Stimulated activated CD8-positive, alpha-beta memory T cell treated with anti-CD3 and anti-CD28 coated beads, Interleukin-4, amount 100 ng/mL, for 24 hours (primary cell): ENCODE measurements around the gene ELAVL1.

Experiments used
- DNase-seq: peaks from one replicate; pipeline ENCODE4 v3.0.0-alpha.2; 2020; ENCODE audit warnings: low read depth

Gene ELAVL1

DNA sequence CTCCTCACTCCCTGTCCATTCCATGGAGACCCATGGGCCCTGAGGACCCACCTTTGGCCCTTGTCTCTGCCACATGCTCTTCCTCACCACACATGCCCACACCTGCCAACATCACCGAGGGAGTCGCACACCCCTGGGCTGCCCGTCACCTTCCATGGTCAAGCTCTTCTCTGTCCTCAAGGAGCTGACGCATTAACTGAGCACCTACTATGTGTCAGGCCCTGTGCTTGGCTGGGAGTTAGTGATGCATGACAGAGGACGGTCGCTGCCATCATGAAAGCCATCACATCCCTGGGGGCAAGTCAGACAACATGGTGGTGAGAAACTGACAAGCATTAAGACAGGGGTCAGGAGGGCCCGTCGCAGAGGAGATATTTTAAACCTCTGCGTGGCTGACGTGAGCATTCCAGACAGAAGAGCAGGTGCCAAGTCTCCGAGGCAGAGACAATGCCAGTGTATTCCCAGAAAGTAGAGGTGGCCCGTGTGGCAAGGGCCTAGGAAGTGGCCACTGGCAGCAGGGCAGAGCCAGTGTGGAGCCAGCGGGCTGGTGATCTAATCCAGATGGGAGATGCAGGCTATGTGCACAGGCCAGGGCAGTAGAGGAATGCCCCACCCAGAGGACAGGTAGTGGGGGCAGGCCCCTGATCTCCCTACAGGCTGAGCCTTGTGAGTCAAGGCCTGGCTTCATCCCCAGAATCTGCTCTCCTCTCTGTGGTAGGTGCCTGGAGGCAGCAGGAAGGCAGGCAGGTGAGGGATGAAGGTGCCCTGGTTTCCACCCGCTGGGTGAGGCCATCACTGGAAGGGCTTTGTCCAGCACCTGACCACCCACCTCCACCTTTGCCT, 21.2 kb downstream of the ELAVL1 start:
- DNase-seq = no peak

DNA sequence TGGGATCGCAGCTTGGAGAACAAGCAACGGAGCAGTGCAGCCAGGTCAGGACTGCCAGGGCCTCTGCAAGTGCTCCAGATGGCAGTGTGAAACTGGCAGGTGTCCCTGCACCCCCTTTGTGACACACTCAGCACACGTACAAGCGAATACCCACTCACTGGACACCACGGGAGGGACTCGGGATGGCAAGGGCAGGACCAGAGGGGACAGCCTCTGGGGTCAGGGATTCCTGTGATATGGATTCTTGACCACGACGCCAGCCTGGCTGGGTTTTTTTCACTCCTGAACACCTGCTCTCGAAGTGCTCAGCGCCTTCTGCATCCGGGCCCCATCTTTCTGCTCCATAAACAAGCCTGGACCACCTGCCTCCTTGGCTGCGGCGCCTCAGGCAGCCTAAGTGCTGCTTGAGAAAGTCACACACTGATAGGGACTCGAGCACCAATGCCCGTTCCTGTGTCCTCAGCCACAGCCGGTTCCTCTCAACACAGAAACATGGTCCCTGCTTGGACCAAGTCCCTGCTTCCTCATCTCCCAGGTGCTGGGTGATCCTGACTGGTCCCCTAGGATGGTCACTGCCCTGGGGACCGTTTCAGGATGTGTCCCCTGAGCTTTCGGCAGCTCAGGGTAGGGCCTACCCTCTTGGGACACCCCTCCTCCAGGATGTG, 22.0 kb downstream of the ELAVL1 start:
- no peak for DNase-seq

- no peak for DNase-seq
These were observed 22.8 kb downstream of the ELAVL1 start for GRCh38 chr19:7982651-7983099.

- DNase-seq = no peak
These were observed 23.3 kb downstream of the ELAVL1 start for GRCh38 chr19:7982103-7982502.

DNA sequence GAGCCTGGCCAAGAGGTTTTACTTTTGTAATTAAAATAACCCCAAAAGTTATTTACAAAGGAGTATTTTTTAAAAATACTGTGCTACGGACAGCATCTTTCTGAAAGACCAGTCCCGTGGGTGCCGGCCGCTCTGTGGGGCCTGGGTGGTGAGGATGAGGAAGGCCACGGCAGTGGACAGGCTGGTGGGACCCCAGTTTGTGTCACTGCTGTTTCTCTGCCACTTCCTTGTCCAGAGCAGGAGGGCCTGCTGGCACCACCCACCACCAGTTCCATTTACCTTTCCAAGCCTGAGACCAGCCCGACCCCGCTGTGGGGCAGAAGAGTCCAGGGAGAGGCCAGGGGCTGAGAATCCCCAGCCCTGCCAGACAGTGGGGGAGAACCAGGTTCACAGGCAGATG, 23.8 kb downstream of the ELAVL1 start:
- DNase-seq = no peak

DNA sequence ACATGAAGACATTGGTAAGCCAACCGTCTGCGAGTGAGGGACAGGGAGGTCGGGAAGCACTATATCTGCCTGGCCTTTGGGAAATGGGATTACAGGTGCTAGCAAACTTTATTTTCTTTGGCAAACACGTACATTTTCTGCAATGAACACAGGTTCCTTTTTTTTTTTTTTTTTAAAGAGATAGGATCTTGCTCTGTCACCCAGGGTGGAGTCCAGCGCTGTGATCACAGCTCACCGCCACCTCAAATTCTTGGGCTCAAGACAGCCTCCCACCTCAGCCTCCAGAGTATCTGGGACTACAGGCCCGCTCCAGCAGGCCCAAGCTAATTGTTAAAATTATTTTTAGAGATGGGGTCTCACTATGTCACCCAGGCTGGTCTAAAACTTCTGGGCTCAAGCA, 24.2 kb downstream of the ELAVL1 start:
- DNase-seq = no peak

- no peak for DNase-seq
These were observed 24.8 kb downstream of the ELAVL1 start for GRCh38 chr19:7980635-7981121.

DNA sequence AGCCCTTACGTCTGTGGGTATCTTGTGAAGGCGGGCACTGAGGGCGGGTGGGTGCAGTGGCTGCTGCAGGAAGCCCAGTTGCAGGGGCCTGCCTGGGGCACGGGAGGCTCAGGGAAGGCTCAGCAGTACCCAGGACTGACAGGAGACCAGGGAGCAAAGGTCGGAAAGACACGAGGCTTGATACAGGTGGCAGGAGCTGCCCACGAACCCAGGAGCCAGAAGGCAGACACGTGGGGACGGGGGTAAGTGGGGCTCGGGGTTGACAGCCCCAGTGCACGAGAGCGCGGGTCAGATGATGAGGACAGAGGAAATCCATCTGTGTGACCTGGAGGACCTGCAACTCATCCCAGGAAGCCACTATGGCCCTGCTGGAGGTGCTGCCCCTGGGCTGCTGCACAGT, 25.3 kb downstream of the ELAVL1 start:
- no peak for DNase-seq

- DNase-seq = no peak
These were observed 25.9 kb downstream of the ELAVL1 start for GRCh38 chr19:7979559-7979958.

DNA sequence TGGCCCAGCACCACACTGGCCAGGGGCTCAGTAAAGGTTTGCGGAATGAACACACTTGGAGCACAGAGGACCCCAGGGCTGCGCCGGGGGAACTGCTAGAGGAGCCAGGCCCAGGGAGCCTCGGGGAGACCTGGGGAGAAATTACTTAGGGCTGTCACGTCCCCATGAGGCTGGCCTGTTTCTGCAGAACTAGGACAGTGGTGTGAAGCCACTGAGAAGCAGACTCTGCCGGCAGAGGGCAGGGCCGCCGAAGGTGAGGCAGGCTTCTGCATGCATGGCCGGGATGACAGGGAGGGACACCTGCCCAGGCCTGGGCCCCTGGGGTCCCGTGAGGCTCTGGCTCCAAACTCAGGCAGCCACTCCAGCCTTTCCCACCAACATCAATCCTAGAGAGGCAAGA, 26.4 kb downstream of the ELAVL1 start:
- DNase-seq = no peak

DNA sequence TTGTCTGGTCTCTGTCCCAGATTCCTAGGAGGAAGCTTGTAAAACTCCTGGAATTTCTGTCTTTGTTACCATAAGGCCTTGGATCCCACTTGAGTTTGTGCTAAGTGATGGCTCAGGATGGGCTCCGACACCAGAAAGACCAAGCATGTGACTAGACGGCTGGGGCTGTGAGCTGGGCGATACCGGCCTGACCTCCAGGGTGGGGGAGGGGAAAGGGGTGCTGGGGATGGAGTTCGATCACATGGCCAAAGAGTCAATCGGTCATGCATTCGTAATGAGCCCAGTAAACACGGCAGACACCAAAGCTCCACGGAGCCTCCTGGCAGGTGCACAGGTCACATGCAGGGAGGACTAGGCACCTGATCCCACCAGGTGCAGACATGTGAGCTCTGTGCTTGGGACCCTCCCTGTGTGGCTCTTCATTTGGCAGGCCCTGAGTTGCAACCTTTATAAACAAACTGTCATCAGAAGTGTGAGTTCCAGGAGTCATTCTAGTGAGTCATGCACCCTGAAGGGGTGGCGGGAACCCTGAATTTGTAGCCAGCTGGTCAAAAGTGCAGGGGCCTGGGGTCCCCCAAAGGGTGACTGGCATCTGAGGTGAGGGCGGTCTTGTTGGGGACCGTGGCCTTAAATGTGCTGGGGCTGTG, 27.1 kb downstream of the ELAVL1 start:
- no peak for DNase-seq

GRCh38 chr19:7977723-7978040, 27.8 kb downstream of the ELAVL1 start:
- no peak for DNase-seq

DNA sequence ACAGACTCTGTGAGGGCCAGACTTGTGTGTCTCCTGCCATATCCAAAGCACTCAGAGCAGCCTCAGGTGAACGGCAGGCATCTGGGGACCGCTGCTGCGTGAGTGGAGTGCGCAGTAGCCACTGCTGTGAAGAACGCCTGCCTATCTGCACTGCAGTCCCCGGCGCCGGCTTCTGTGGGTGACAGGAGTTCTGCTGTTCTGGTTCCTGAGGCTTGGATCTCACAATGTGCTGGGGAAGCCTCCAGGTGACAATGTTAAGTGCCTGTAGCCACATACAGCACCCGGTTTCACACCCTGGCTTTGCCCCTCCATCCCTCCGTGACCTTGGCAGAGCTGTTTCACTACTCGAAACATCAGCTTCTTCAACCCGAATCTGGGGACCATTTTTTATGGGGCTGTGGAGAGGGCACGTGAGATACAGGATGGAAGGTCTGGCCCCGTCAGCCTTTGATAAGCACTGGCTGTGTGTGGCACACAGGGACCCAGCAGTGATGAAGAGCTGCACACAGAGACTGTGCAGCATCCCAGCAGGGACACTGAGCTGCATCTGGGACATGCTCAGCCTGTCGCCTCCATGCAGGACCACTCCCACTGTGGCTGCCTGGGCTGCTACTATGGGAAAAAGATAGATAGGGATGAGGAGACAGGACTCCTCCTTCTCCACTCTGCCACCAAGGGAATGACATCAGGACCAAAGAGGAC, 28.3 kb downstream of the ELAVL1 start:
- DNase-seq = no peak

- no peak for DNase-seq
These were observed 29.0 kb downstream of the ELAVL1 start for GRCh38 chr19:7976461-7976860.

DNA sequence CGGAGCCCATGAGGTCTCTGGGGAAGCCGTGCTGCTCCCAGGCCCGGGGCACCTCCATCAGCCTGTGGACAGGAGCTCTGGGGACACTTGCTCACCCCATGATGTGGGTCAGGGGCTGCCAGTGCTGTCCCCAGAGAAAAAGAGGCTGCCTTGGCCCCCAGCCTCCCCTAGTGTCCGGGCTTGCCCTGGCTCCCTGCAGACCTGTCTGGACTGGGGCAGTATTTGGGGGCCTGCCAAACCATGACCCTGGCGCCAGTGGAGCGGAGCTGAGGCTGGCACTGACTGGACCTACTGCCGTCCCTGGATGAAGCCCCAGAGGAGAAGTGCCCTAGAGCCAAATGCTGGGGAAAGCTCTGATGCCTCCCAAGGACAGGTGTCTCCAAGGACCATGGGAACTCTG, 30.4 kb downstream of the ELAVL1 start:
- DNase-seq = no peak

- no peak for DNase-seq
These were observed 31.6 kb downstream of the ELAVL1 start for GRCh38 chr19:7973883-7974282.

DNA sequence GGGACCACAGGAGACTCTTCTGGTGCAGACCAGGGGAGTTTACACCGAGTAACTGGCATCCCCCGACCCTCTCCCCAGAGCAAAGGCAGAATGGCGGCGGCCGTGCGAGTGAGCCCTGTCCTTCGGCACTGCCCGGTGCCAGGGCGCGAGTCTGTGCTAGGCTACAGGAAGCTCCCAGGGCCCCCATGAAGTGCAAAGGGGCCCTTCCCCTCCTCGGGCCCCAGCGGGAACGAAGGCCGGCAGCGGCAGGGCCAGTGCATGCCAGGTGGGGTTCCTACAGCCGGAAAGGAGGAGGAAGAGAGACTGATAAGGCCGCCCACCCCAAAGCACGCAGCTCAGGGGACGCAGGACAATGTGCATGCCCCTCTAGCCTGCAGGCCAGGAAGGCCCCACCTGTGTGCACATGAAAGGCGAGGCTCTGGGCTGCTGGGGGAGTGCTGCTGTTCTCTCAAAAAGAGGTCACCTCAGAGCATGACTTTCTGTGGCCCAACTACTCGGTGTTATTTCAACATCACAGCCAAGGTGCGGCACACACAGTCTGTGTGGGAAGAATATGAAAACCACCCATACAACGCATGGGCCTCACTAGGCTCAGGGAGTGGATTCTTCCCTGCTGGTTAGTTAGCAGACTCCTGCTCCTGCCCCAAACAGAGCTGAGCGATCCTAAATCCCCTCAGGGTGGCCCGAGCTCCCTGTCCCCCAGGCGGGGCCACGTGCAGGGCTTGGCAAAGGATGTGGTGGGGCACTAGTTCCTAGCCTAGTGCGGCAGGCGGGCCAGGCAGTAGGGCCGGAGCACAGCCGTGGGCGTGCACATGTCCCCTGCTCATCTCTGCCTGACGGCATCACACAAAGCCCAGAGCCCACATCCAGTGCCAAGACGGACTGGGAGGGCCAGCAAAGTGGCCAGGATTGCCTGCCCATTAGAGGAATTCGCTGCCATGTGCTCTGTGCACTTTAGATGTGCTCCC, 33.6 kb downstream of the ELAVL1 start:
- no peak for DNase-seq

GRCh38 chr19:7970716-7971448, 34.6 kb downstream of the ELAVL1 start:
- no peak for DNase-seq

DNA sequence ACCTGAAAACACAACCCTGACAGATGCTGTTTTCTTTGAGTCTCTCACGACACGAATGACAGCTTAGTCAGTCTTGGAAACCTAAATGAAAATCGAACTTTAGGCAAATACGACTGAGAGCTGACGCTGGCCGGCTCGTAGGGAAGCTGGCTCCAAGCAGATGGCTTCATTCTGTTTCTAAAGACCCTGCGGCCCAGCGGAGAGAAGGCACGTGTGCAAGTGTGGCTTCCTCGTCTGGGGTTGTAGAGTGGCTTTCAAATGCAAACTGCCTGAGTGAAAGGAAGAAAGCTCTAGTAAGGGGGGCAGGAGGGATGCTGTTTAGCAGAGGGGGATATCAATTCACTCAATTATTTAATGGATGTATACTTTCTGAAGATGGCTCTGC, 35.9 kb downstream of the ELAVL1 start:
- DNase-seq = no peak

DNA sequence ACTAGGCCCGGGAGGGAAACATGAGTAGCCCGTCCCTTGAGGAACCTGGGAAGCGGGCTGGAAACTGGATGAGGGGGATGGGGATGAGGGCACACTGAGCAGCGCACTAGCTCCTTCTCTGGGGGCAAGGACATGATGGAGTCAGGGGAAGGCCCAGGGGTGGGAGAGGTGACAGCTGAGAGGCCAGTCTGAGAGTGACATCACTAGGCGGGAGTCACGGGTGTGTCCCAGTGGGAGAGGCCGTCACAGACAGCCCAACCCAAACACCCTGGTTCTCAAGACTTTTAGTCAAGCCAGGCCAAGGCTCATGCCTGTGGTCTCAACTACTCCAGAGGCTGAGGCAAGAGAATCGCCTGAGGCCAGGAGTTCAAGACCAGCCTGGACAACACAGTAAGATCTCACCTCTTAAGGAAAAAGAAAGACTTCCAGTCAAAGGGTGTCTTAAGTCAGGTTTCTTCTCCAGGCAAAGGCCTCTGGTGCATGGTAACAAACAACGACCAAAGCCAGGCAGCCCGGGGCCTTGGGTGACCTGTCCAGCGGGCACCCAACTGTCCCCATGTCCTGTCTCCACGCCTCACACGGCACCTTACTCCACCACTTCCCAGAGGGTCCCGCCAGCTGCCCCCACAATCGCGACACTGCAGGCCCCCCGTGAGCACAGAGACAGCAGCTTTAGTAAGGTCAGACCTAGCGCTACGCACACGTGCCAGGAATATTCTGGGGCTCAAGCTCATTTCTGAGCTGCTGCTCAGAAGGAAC, 36.5 kb downstream of the ELAVL1 start:
- no peak for DNase-seq
